GM18520 (cell line): ENCODE data around the gene NFATC2.

Source experiments
- ATAC-seq: cut with Tn5 transposase; IDR thresholded peaks from one replicate; pipeline ENCODE4 v1.9.1; 2021; ENCODE audit not compliant: unreplicated experiment

Gene NFATC2

DNA sequence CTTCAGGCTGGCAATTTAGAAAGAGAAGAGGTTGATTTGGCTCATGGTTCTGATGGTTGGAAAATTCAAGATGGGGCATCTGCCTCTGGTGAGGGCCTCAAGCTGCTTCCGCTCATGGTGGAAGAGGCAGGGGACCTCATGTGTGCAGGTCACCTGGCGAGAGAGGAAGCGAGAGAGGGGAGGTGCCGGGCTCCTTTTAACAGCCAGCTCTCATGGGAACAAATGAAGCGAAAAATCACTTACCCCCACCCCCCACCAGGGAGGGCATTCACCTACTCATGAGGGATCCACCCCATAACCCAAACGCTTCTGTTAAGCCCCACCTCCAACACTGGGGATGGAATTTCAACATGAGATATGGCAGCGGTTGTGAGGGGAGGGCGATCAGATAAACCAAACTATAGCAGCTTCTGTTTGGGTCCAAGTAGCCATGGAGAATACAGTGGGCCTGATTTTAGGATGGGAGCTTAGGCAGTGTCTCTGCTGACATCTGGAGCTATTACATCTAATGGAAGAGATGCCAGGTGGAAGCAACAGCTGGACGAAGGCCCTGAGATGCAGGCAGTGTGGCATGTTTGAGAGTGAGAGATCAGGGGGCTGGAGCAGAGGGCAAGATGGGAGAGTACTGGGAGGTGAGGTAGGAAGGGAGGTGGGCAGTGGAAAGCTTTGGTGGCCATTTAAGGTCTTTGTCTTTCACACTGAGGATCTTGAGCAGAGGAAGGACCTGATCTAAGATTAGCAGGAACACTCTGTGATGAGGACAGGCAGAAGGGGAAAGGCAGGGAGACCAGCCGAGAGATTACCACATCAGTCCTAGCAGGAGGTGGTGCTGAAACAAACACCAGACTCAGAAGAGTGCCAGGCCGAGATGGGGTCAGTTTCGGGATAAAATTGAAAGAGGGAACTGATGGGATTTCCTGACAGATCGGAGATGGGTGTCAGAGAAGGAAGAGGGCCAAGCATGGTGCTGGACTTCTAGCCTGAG lies 161.8 kb downstream of the NFATC2 start:
- ATAC-seq = no peak

DNA sequence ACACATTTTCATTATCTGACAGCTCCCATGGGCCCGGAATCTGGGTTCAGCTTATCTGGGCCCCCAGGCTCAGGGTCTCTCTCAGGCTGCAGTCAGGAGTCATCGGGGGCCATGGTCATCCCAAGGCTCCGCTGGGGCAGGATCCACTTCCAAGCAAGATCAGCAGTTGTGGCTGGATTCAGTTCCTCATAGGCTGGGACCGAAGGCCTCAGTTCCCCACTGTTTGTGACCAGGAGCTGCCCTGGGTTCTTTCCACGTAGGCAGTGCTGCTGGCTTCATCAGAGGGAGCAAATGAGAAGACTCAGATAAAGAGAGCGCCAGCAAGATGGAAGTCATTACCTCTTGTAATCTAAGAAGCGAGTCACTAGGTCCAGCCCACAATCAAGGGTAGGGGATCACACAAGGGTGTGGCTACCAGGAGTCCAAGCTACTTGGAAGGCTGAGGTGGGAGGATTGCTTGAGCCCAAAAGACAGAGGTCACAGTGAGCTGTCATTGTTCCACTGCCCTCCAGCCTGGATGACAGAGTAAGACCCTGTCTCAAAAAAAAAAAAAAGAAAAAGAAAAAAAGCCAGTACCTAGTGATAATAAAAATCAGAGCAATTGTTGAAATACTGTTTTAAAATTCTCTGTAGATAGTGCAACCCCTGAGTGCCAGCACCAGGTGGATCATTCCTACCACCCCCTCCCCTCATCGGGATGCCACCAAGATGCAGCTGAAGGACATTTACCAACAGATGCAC lies 162.7 kb downstream of the NFATC2 start:
- no peak for ATAC-seq

GRCh38 chr20:51378171-51378928 lies 164.2 kb downstream of the NFATC2 start:
- ATAC-seq = no peak

- ATAC-seq = no peak
These were observed 165.4 kb downstream of the NFATC2 start for GRCh38 chr20:51377132-51377531.

GRCh38 chr20:51376111-51376510 lies 166.4 kb downstream of the NFATC2 start:
- ATAC-seq = no peak

DNA sequence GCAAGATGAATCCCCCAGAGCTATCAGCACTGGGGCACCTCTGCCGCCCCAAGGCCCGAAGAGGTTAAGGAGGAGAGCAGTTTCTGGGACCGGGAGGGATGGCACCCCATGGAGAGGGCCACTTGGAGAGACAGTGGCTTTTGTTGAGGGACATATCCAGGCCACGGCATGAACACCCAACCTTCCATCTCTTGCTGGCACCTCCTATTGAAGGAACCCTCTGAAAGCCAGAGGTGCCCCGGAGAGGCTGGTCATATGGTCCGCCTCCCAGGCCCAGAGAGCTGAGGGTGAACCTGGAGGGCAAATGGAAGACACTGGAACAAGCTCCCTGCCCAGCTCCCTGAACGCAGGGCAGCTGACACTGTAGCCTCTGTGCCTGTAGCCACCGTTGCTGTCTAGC lies 167.0 kb downstream of the NFATC2 start:
- no peak for ATAC-seq

DNA sequence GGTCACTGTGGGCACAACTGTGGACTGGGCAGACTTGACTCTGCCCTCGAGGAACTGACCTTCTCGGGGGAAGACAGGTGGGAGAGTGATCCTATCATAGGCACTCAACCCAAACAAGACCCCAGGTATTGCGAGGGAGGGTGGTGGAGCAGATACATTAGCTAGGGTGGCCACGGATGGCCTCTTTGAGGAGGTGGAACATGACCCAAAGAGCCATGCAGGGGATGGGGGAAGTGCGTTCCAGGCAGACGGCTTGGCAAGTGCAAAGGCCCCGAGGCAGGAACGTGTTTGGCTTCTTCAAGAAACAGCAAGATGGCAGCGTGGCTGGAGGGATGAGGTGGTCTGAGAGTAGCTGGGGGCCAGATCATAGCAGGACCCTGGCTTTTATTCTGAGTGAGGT lies 167.6 kb downstream of the NFATC2 start:
- ATAC-seq = no peak

DNA sequence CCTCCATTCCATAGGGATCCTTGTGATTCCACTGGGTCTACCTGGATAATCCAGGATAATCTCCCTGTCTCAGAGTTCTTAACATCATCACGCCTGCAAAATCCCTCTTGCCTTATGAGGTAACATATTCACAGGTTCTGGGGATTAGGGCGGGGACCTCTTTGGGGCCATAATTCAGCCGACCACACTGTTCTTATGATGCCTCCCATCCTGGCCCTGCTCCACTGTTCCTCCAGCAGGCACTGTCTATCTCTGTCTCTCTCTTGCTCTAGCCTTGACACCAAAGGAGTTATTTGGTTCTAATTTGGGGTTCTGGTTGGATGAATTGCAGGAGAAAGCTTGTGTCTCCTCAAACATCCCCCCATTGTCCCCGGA lies 168.1 kb downstream of the NFATC2 start:
- ATAC-seq = no peak

- ATAC-seq = no peak
These were observed 168.6 kb downstream of the NFATC2 start for GRCh38 chr20:51373713-51374455.

DNA sequence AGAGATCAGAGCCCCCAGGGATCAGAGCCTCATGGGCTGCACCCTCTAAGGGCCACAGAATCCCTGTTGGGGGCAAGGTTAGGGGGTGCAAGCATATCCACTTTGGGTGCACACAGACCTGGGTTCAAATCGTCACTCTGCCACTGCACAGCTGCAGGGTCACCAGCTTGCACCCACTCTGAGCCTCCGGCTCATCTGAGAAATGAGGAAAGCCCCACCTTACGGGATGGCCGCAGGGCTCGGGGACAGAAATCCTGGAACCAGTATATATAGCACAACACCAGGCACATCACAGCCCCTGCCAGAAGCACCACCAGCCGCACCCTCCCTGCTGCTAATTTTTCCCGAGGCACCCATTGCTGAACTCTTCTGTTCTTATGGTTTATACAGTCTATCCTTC lies 169.6 kb downstream of the NFATC2 start:
- ATAC-seq = no peak

- no peak for ATAC-seq
These were observed 170.2 kb downstream of the NFATC2 start for GRCh38 chr20:51372176-51372803.

DNA sequence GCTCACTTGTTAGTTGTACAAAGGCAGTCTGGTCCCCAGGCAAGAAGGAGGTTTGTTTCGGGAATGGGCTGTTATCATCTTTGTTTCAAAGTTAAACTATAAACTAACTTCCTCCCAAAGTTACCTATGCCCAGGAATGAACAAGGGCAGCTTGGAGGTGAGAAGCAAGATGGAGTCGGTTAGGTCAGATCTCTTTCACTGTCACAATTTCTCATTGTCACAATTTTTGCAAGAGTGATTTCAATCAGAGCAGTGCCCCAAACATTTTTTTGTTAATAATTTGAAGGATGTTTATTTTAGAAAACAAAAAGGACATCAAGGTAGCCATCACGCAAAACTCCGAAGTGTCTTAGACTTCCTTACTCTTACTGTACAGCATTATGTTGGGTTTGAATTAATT lies 170.8 kb downstream of the NFATC2 start:
- no peak for ATAC-seq

DNA sequence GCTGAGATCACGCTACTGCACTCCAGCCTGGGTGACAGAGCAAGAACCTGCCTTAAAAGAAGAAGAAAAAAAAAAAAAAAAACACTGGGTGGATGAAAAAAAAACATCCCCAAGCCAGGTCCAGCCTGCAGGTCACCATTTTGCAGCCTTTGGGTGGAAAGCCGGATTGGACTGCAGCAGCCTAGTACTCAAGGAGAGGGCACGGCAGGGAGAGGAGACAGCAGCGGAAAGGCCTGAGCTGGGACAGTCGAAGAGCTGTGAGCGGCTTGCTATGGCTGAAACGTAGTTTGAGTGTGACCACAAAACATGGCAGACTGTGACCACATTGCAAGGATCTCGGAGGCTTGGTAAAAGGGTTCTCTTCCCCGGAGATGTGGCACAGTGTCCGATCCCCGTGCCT lies 173.0 kb downstream of the NFATC2 start:
- no peak for ATAC-seq

DNA sequence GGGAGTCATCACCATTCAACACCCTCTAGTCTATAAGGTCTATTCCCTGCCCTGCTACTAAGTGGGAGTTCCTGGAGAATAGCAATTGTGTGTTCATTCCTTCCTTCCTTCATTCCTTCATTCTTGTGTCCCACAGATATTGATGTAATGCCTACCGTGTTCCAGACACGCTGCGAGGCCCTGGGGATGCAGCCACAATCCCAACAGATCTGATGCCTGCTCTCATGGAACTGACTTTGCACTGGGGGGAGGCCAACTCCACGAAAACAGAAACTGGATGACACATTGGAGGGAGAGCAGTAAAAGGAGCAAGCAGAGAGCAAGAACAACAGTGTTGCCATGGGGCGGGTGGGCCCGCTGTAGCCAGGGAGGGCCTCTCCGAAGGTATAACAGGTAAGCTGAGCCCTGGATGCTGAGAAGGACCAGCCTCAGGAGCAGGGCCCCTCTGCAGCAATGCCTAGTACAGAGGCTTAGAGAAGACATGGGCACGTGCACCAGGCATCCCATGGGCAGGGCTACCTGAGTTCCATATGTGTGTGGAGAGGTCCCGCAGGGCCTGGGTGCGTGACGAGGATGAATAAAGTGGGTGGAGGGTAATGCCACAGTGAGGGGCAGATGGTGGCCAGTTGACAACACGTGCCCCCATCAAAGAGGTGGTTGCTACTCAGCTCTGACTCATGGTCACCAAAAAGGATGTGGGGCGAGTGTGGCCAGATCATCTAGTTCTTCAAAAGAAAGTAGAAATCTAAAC lies 173.9 kb downstream of the NFATC2 start:
- no peak for ATAC-seq

DNA sequence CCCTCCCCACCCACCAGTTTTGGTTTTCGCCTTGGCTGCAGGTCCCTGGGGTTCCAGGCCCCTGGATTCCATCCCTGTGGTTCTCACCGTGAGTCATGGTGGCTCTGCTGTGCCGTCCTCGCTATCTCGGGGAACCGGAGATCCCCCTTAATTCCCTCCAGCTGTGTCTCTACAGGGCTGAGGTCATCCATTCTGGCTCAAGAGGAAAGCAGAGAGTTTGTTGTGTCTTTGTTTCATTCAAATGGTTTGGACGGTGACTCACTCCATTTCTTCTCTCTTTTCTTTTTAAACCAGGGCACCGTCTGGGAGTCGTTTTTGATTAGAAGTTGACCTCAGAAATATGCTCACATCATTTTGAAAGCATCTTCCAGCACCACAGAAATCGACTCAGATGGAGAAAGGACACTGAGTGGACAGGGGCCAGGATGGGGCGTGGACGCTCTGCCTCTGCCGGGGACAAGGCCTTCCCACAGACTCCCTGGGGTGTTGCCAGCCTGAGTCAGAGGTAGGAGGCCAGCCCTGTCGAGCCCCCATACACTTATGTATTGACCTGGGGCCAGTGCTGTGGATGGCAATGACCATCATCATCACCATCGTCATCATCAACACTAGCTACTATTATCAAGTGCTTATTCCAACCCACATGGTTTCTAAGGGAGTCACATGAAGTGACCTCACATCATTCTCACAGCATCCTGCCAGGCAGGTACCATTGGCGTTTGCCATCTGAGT lies 176.2 kb downstream of the NFATC2 start:
- no peak for ATAC-seq

- no peak for ATAC-seq
These were observed 176.8 kb downstream of the NFATC2 start for GRCh38 chr20:51365670-51366069.

DNA sequence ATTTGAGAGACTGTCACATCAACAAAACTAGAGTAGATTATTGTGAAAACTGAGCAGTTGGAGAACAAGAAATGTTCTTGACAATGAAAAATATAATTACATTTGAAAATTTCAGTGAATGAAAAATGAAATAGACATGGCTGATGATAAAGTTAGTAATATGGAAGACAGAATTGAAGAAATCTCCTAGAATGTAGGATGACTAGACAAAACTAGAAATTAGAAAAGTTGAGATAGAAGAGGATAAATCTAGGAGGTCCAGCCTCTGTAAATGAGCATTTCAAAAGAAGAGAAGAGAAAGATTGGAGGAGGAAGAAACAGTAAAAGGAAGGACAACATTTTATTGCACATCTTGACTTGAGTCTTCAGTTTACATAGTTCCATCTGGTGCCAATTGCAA lies 178.7 kb downstream of the NFATC2 start:
- no peak for ATAC-seq

GRCh38 chr20:51363378-51363777 lies 179.1 kb downstream of the NFATC2 start:
- no peak for ATAC-seq

DNA sequence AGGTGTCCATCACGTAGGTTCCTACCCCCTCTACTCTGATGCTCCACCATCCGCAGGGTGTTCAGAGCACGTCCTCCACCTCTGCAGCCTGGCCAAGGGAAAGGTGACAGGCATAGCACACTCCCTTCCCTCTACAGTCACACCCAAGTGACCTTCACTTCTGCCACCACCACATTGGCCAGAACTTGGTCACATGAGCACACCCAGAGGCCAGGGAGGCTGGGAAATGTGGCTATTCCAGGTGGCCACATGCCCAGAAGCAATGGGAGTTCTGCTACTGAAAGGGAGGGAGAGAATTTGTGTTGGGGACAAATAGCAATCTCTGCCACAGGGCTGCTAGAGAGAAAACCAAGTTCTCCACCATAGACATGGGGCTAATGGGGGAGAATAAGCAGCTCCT lies 180.3 kb downstream of the NFATC2 start:
- no peak for ATAC-seq
